Panc1 (cell line): ENCODE measurements around the gene FGF14. TPM values are rescaled to one million over a fixed set of nuclear protein-coding genes. Genes with fewer than 3 reads are reported as not detected.

Source experiments
- ATAC-seq: fragments of 200-7000 bp; cut with Tn5 transposase; 2 replicates; pipeline ENCODE4 v1.9.1; 2020; ENCODE audit warnings: mild to moderate bottlenecking, moderate library complexity
- BruUV-seq: library from RNA; stranded (reverse); fragments of 400-500 nt; replicated peaks from 2 replicates; lab custom pipeline; 2021; lab: Mats Ljungman, UMichigan
- CTCF ChIA-PET: fragments of 300-600 bp; sonication (Branson Sonifier 250); formaldehyde crosslinking; loops from one replicate; lab custom pipeline; 2022; ENCODE audit warnings: antibody characterized with exemption; lab: Charles Lee
- POLR2A ChIA-PET: fragments of 300-600 bp; sonication (Branson Sonifier 250); formaldehyde crosslinking; loops from one replicate; lab custom pipeline; 2022; ENCODE audit warnings: antibody characterized with exemption; lab: Charles Lee
- DNase-seq: peaks from one replicate; pipeline ENCODE4 v3.0.0-alpha.2; 2010; ENCODE audit warnings: low read depth, low spot score
- H3K27ac ChIP-seq: 2 replicates; pipeline ENCODE4 v1.5.1; 2011; ENCODE audit warnings: mild to moderate bottlenecking, low read length, inconsistent platforms
- H3K27me3 ChIP-seq: fragments of 200-500 bp; sonication (Bioruptor generic); 2 replicates; pipeline ENCODE4 v1.6.0; 2014; ENCODE audit warnings: low read length, inconsistent platforms; ENCODE audit not compliant: control insufficient read depth, insufficient read depth
- H3K36me3 ChIP-seq: fragments of 200-500 bp; sonication (Bioruptor generic); 2 replicates; pipeline ENCODE4 v1.5.1; 2014; ENCODE audit warnings: inconsistent platforms, mild to moderate bottlenecking, low read length, moderate library complexity; ENCODE audit not compliant: control insufficient read depth, insufficient read depth
- H3K4me1 ChIP-seq: 2 replicates; pipeline ENCODE4 v1.5.1; 2011; ENCODE audit warnings: inconsistent platforms, mild to moderate bottlenecking, low read length, moderate library complexity; ENCODE audit not compliant: control insufficient read depth, insufficient read depth
- H3K4me3 ChIP-seq, 2 experiments: 2 replicates each; pipeline ENCODE4 v1.5.1; 2011 to 2012; ENCODE audit warnings: low read depth in 2 of 2, low read length in 2 of 2, mild to moderate bottlenecking in 2 of 2, inconsistent platforms in 1 of 2, moderate library complexity in 1 of 2
- H3K9me3 ChIP-seq: fragments of 200-500 bp; sonication (Bioruptor generic); 2 replicates; pipeline ENCODE4 v1.5.1; 2014; ENCODE audit warnings: low read depth, mild to moderate bottlenecking, inconsistent platforms, low read length, moderate library complexity; ENCODE audit not compliant: control insufficient read depth, insufficient read depth
- CTCF ChIP-seq: fragments of 450-650 bp; IDR thresholded peaks from 2 replicates; pipeline ENCODE4 v1.5.1; 2017; ENCODE audit warnings: mild to moderate bottlenecking
- POLR2AphosphoS5 ChIP-seq: IDR thresholded peaks from 2 replicates; pipeline ENCODE4 v1.6.1; 2012; ENCODE audit warnings: mild to moderate bottlenecking, low read depth, low read length, moderate library complexity
- SIN3A ChIP-seq: IDR thresholded peaks from 2 replicates; pipeline ENCODE4 v1.6.1; 2012; ENCODE audit warnings: low read depth, mild to moderate bottlenecking, low read length, moderate library complexity, borderline replicate concordance; ENCODE audit not compliant: insufficient read depth
- TCF7L2 ChIP-seq: IDR thresholded peaks from 2 replicates; pipeline ENCODE4 v1.6.1; 2011; ENCODE audit warnings: mild to moderate bottlenecking, low read depth, low read length, inconsistent platforms
- in situ Hi-C: cut with HindIII; loops from 2 replicates; pipeline ENCODE4 v1.10.0; 2016; ENCODE audit warnings: low sequenced_read_pairs, low pct_unique_long_range_greater_than_20kb
- intact Hi-C: fragments of 100-400 bp; cut with micrococcal nuclease; formaldehyde crosslinking; loops from one replicate; pipeline ENCODE4 v1.10.0; 2022; ENCODE audit not compliant: unreplicated experiment
- total RNA-seq: library from RNA; stranded (reverse); gene quantifications from one replicate; pipeline ENCODE4 v1.2.1, GENCODE V29; 2021; ENCODE audit not compliant: unreplicated experiment
- TF ChIP-seq, protein P1 (sequence below), 2 experiments: IDR thresholded peaks; 2 replicates each; pipeline ENCODE4 v1.6.1; 2011 to 2012; ENCODE audit warnings: low read depth in 2 of 2, control low read depth in 1 of 2, low read length in 1 of 2, mild to moderate bottlenecking in 1 of 2, moderate library complexity in 1 of 2; ENCODE audit not compliant: insufficient read depth in 1 of 2

The FGF14 gene
- total RNA-seq, 1 experiment from 2014 or later: 0.03 TPM

DNA sequence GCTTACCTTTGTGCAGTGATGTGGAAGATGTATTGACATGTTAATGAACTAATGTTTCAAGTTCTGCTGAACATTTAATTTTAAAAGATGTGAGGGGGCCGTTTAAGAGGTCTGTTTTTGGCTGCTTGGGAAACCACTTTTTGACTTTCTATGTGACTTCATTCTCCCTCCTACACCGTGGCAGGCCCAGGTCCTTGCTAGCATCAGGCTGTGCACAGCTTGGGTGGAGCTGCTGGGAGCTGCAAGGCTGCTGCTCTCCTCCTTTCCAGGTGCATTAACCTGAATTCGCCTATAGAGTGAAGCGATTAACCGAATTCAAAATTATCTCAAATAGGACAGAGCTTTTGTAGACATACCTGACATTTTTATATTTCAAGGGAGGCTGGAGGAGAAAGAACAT lies 249.1 kb downstream of the FGF14 start:
- in situ Hi-C loops: no loop called here
- CTCF ChIA-PET: no interaction called here
- no TSS peak for BruUV-seq

DNA sequence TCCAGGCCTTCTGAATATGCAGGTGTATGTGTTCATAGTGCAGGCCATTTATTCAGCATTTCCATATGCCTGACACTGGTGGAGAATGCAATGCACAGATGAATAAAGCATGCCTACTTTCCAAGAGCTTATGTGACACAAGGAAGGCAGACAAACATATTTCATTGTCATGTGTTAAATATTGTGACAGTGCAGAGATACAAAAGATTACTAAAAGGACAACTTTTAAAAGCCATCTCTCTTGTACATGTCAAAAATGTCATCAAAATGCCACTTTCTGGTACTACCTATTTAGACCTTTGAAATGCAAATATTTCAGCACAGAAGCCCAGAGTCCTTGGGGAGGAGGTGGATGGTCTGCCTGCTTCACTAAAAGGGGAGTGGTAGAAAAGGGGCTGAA lies 254.5 kb downstream of the FGF14 start:
- intact Hi-C loops: no loop called here
- Histone ChIP-seq H3K27me3 (no peaks in the 10 kb centered on the region), H3K9me3 (no peaks in the 10 kb centered on the region), H3K36me3 (no peaks in the 10 kb centered on the region), H3K4me1 (no peaks in the 10 kb centered on the region), H3K4me3 (no peak overlapping the region), H3K27ac (no peak overlapping the region)
- CTCF ChIA-PET: no interaction called here
- POLR2A ChIA-PET: no interaction called here
- ATAC-seq (no peak), DNase-seq (no peak)
- no peak for TF ChIP-seq TCF7L2
- TF ChIP-seq, protein P1, sequence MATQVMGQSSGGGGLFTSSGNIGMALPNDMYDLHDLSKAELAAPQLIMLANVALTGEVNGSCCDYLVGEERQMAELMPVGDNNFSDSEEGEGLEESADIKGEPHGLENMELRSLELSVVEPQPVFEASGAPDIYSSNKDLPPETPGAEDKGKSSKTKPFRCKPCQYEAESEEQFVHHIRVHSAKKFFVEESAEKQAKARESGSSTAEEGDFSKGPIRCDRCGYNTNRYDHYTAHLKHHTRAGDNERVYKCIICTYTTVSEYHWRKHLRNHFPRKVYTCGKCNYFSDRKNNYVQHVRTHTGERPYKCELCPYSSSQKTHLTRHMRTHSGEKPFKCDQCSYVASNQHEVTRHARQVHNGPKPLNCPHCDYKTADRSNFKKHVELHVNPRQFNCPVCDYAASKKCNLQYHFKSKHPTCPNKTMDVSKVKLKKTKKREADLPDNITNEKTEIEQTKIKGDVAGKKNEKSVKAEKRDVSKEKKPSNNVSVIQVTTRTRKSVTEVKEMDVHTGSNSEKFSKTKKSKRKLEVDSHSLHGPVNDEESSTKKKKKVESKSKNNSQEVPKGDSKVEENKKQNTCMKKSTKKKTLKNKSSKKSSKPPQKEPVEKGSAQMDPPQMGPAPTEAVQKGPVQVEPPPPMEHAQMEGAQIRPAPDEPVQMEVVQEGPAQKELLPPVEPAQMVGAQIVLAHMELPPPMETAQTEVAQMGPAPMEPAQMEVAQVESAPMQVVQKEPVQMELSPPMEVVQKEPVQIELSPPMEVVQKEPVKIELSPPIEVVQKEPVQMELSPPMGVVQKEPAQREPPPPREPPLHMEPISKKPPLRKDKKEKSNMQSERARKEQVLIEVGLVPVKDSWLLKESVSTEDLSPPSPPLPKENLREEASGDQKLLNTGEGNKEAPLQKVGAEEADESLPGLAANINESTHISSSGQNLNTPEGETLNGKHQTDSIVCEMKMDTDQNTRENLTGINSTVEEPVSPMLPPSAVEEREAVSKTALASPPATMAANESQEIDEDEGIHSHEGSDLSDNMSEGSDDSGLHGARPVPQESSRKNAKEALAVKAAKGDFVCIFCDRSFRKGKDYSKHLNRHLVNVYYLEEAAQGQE (IDR thresholded peaks at IDR 0.05; ENCODE audit: insufficient read depth in 1 of 2, low read depth in 2 of 2, low read length in 1 of 2): no peak
- no peak for TF ChIP-seq SIN3A
- no peak for TF ChIP-seq POLR2AphosphoS5
- TF ChIP-seq CTCF: no peak
- in situ Hi-C loops: no loop called here
- BruUV-seq: no TSS peak

More for the DNA sequence above, 249.1 kb downstream of the FGF14 start:
- no peak for TF ChIP-seq TCF7L2
- TF ChIP-seq SIN3A: no peak
- no peak for TF ChIP-seq POLR2AphosphoS5
- TF ChIP-seq, protein P1 (IDR thresholded peaks at IDR 0.05; ENCODE audit: insufficient read depth in 1 of 2, low read depth in 2 of 2, low read length in 1 of 2): no peak
- TF ChIP-seq CTCF: no peak
- Histone ChIP-seq H3K9me3 (no peaks in the 10 kb centered on the region), H3K27me3 (no peaks in the 10 kb centered on the region), H3K27ac (no peak overlapping the region), H3K4me1 (no peaks in the 10 kb centered on the region), H3K36me3 (no peaks in the 10 kb centered on the region), H3K4me3 (no peak overlapping the region)
- ATAC-seq (no peak), DNase-seq (no peak)
- intact Hi-C loops: no loop called here
- POLR2A ChIA-PET: no interaction called here
